GM12878 (cell line): ENCODE data around the gene FANCM. TPM values are rescaled to one million over a fixed set of nuclear protein-coding genes. Genes with fewer than 3 reads are reported as not detected.
A peak's percentile ranks its signal among the peaks of the same experiment; 100 is the strongest.

Experiments
- ATAC-seq: fragments of 200-7000 bp; cut with Tn5 transposase; 3 replicates; pipeline ENCODE4 v1.9.1; 2020; ENCODE audit warnings: mild to moderate bottlenecking, moderate library complexity
- BruUV-seq: library from RNA; stranded (reverse); fragments of 400-500 nt; replicated peaks from 2 replicates; lab custom pipeline; 2021; lab: Mats Ljungman, UMichigan
- CTCF ChIA-PET: fragments of 300-600 bp; sonication (Branson Sonifier 250); formaldehyde crosslinking; extraction: SDS; loops from one replicate; lab custom pipeline; 2021; ENCODE audit warnings: inconsistent platforms; lab: Yijun Ruan, JAX
- POLR2A ChIA-PET: fragments of 350-600 bp; formaldehyde crosslinking; extraction: SDS; loops from one replicate; lab custom pipeline; 2021; ENCODE audit warnings: inconsistent platforms; lab: Charles Lee
- RAD21 ChIA-PET: fragments of 300-600 bp; sonication (Branson Sonifier 250); formaldehyde crosslinking; loops from one replicate; lab custom pipeline; 2023; ENCODE audit warnings: antibody characterized with exemption; ENCODE audit not compliant: unreplicated experiment; lab: Charles Lee
- SMC1A ChIA-PET: fragments of 300-600 bp; sonication (Branson Sonifier 250); formaldehyde crosslinking; loops from one replicate; lab custom pipeline; 2023; ENCODE audit not compliant: unreplicated experiment, uncharacterized antibody; lab: Charles Lee
- DNase-seq: peaks from one replicate; pipeline ENCODE4 v3.0.0-alpha.2; 2011; ENCODE audit warnings: low read depth, low spot score
- FAIRE-seq: peaks from 3 replicates; lab custom pipeline; 2011; peaks lifted over from hg19 to GRCh38; lab: Jason Lieb, UNC
- H2AFZ ChIP-seq: 2 replicates; pipeline ENCODE4 v1.6.0; 2011; ENCODE audit warnings: low read depth, low read length, control low read depth; ENCODE audit not compliant: control insufficient read depth
- H3K27ac ChIP-seq: 2 replicates; pipeline ENCODE4 v1.5.1; 2011; ENCODE audit warnings: control low read depth; ENCODE audit not compliant: control insufficient read depth, insufficient read depth
- H3K27me3 ChIP-seq, 2 experiments: replicated peaks in 1 of 2; 2 replicates each; pipeline versions ENCODE4 v1.6.0 to v1.6.1; 2011; ENCODE audit warnings: low read length in 1 of 2; ENCODE audit not compliant: control insufficient read depth in 2 of 2, insufficient read depth in 2 of 2
- H3K36me3 ChIP-seq, 2 experiments: 2 replicates each; pipeline ENCODE4 v1.5.1; 2011; ENCODE audit warnings: low read length in 1 of 2; ENCODE audit not compliant: control insufficient read depth in 2 of 2, insufficient read depth in 2 of 2
- H3K4me1 ChIP-seq: 2 replicates; pipeline ENCODE4 v1.6.1; 2011; ENCODE audit warnings: mild to moderate bottlenecking, low read length, moderate library complexity, mixed read lengths; ENCODE audit not compliant: control insufficient read depth, insufficient read depth
- H3K4me2 ChIP-seq: 2 replicates; pipeline ENCODE4 v1.6.0; 2011; ENCODE audit warnings: control low read depth; ENCODE audit not compliant: control insufficient read depth, insufficient read depth
- H3K4me3 ChIP-seq: fragments of 200-600 bp; sonication (generic); 2 replicates; pipeline ENCODE4 v1.5.1; 2016
- H3K79me2 ChIP-seq: 2 replicates; pipeline ENCODE4 v1.6.0; 2011; ENCODE audit warnings: low read length; ENCODE audit not compliant: control insufficient read depth, insufficient read depth
- H3K9ac ChIP-seq: 2 replicates; pipeline ENCODE4 v1.8.0; 2011; ENCODE audit warnings: low read length, control low read depth, mixed read lengths; ENCODE audit not compliant: control insufficient read depth, insufficient read depth
- H3K9me3 ChIP-seq: replicated peaks from 3 replicates; pipeline ENCODE4 v1.5.1; 2011; ENCODE audit warnings: mild to moderate bottlenecking, low read length; ENCODE audit not compliant: control insufficient read depth, insufficient read depth
- H4K20me1 ChIP-seq: 2 replicates; pipeline ENCODE4 v1.6.0; 2011; ENCODE audit not compliant: control insufficient read depth, insufficient read depth
- BMI1 ChIP-seq: fragments of 450-650 bp; IDR thresholded peaks from 2 replicates; pipeline ENCODE4 v1.6.1; 2016; ENCODE audit warnings: mild to moderate bottlenecking, moderate library complexity, borderline replicate concordance
- BRCA1 ChIP-seq: IDR thresholded peaks from 2 replicates; pipeline ENCODE4 v1.6.1; 2011; ENCODE audit warnings: low read depth, low read length, improper control_type of control experiment
- KLF5 ChIP-seq: fragments of 450-650 bp; IDR thresholded peaks from 2 replicates; pipeline ENCODE4 v1.6.1; 2014; ENCODE audit warnings: mild to moderate bottlenecking; ENCODE audit not compliant: partially characterized antibody
- MXI1 ChIP-seq: fragments of 150-350 bp; IDR thresholded peaks from 2 replicates; pipeline ENCODE4 v1.6.1; 2011; ENCODE audit warnings: low read depth, mild to moderate bottlenecking, inconsistent platforms, low read length, improper control_type of control experiment
- MYC ChIP-seq: IDR thresholded peaks from 2 replicates; pipeline ENCODE4 v1.6.1; 2011; ENCODE audit warnings: mild to moderate bottlenecking, low read length, moderate library complexity, inconsistent platforms; ENCODE audit not compliant: insufficient read depth, insufficient replicate concordance, insufficient read length, severe bottlenecking
- NR2C1 ChIP-seq: fragments of 450-650 bp; IDR thresholded peaks from 2 replicates; pipeline ENCODE4 v1.6.1; 2017; ENCODE audit warnings: antibody characterized with exemption, mild to moderate bottlenecking, moderate library complexity
- NR2C2 ChIP-seq: IDR thresholded peaks from 2 replicates; pipeline ENCODE4 v1.6.1; 2011; ENCODE audit warnings: borderline replicate concordance, low read depth; ENCODE audit not compliant: control insufficient read depth, insufficient read length
- NRF1 ChIP-seq: conservative IDR thresholded peaks from 2 replicates; pipeline ENCODE4 v1.6.1; 2011; ENCODE audit warnings: mild to moderate bottlenecking, low read depth, low read length, improper control_type of control experiment
- RB1 ChIP-seq: fragments of 450-650 bp; formaldehyde crosslinking; IDR thresholded peaks from 2 replicates; pipeline ENCODE4 v1.6.1; 2017; ENCODE audit warnings: mild to moderate bottlenecking, borderline replicate concordance
- RUNX3 ChIP-seq: IDR thresholded peaks from 2 replicates; pipeline ENCODE4 v1.6.1; 2012; ENCODE audit warnings: low read length, inconsistent platforms
- SP1 ChIP-seq: IDR thresholded peaks from one replicate; pipeline ENCODE4 v1.6.1; 2011; ENCODE audit warnings: low read depth, low read length
- YBX1 ChIP-seq: fragments of 450-650 bp; IDR thresholded peaks from 2 replicates; pipeline ENCODE4 v1.6.1; 2016; ENCODE audit warnings: antibody characterized with exemption
- YY1 ChIP-seq: IDR thresholded peaks from 2 replicates; pipeline ENCODE4 v1.6.1; 2011; ENCODE audit warnings: low read depth, mild to moderate bottlenecking, low read length
- ZNF384 ChIP-seq: IDR thresholded peaks from 2 replicates; pipeline ENCODE4 v1.6.1; 2012; ENCODE audit warnings: low read depth, mild to moderate bottlenecking, low read length, improper control_type of control experiment, borderline replicate concordance
- ZNF622 ChIP-seq: fragments of 450-650 bp; IDR thresholded peaks from 2 replicates; pipeline ENCODE4 v1.6.1; 2017; ENCODE audit warnings: mild to moderate bottlenecking, inconsistent platforms
- WGBS: methylation state at CpG from one replicate; pipeline ENCODE4 v1.1.6; 2016; ENCODE audit warnings: low lambda C conversion rate; ENCODE audit not compliant: insufficient replicate concordance, insufficient coverage; ENCODE audit errors: missing lambda C conversion rate; 5-methylcytosine and 5-hydroxymethylcytosine counted together
- in situ Hi-C: fragments of 300-500 bp; cut with MboI; formaldehyde crosslinking; loops from 9 replicates; pipeline ENCODE4 v1.14.3; 2018; ENCODE audit warnings: mixed read lengths
- intact Hi-C: fragments of 100-400 bp; cut with micrococcal nuclease; formaldehyde crosslinking; loops from one replicate; pipeline ENCODE4 v1.14.2; 2022; ENCODE audit not compliant: unreplicated experiment
- polyA plus RNA-seq, 11 experiments: library from polyadenylated mRNA; depleted of rRNA in 4 of 11; unstranded in 6 of 11; stranded (reverse) in 5 of 11; fragments of >200 nt; fragmentation: Nextera tagmentation in 4 of 11; fragmentation: Illumina TruSeq in 1 of 11; extraction: Ambion mirVana in 4 of 11; extraction: Trizol in 1 of 11; gene quantifications; 1 replicate in 1 of 11; 2 replicates in 10 of 11; pipeline versions ENCODE4 v1.2.1 to v1.2.3, GENCODE V29; 2011 to 2016; ENCODE audit warnings: inconsistent platforms in 2 of 11, missing spikeins in 2 of 11, low read depth in 1 of 11
- total RNA-seq, 4 experiments: library from RNA; depleted of rRNA in 3 of 4; stranded (reverse); fragments of >200 nt in 3 of 4; fragmentation: Illumina TruSeq in 1 of 4; extraction: Trizol in 1 of 4; gene quantifications; 2 replicates each; pipeline versions ENCODE4 v1.2.1 to v1.2.3, GENCODE V29; 2013 to 2021
- TF ChIP-seq, protein P1 (sequence below): IDR thresholded peaks from 2 replicates; pipeline ENCODE4 v1.6.1; 2012; ENCODE audit warnings: low read depth, low read length, improper control_type of control experiment

FANCM gene
- total and polyA plus RNA-seq, 10 of the 15 experiments (the other 5 are each of a cell fraction or from before 2014, with no cell fraction given), result 6.4 to 17.6 (median 10.6) TPM

DNA sequence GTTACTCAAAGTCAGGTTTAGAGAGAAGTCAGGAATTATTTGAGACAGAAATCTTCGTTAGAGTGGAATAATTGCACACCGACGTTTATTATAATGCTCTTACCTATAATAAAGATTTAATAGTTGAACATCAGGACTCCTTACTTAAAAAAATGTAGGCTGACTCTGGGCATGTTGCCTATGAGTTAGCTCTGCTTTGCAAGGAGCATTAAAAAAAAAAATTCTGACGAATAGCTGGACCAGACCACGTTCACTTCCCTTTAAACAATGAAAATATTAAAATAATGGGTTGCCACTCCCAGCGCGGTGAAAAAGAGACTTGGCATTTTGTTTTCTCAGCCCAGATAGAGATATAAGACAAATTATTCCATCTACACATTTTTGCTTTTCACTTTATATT, 574 bp upstream of the FANCM start:
- H4K20me1 ChIP-seq, result no peaks in the 10 kb centered on the region
- no TSS peak for BruUV-seq
- FAIRE-seq (no peak), DNase-seq (no peak), ATAC-seq (no peak)
- ChIA-PET RAD21 (interaction anchor here (1.0 to 2.6 kb wide), 5 partner anchors 50 to 222 kb away, joined by 3 to 8 read pairs (median 3); partner anchors contain the start of gene MIS18BP1), POLR2A (interaction anchor here (1.1 to 2.5 kb wide), 5 partner anchors 10 to 172 kb away, joined by 3 to 12 read pairs (median 4); no protein-coding TSS in a partner anchor), CTCF (interaction anchor here (1.1 to 2.6 kb wide), 4 partner anchors 135 to 223 kb away, joined by 3 to 13 read pairs (median 3); partner anchors contain the start of genes KLHL28 and TOGARAM1), SMC1A (interaction anchor here (0.6 to 1.6 kb wide), 6 partner anchors 36 to 289 kb away, joined by 3 to 5 read pairs (median 3); partner anchors contain the start of genes KLHL28 and TOGARAM1)
- intact Hi-C loops, result loop anchor here (1.0 to 2.0 kb wide), 2 partner anchors 118 to 238 kb away; partner anchors contain the start of gene MIS18BP1
- in situ Hi-C loops, result loop anchor here (5.0 kb wide), 1 partner anchor 173 kb away; the partner anchor contains the start of genes KLHL28 and TOGARAM1
- H3K27me3 ChIP-seq, result no peaks in the 10 kb centered on the region
- TF ChIP-seq YBX1, result no peak
- TF ChIP-seq RUNX3, result no peak
- no peak for TF ChIP-seq BRCA1
- TF ChIP-seq ZNF384, result 0 out of 2 replicates have a peak, but pooled peaks have one; percentile 9
- 0 out of 4 replicates have a peak, but pooled peaks cover 0 to 3% of the 10 kb centered on the region in 2 experiments for H3K36me3 ChIP-seq
- no peaks in the 10 kb centered on the region for H3K9me3 ChIP-seq
- H3K79me2 ChIP-seq, result peaks cover 69% of the 10 kb centered on the region
- peak overlapping the region; percentile 86 for H3K9ac ChIP-seq
- peak overlapping the region; percentile 74 for H3K4me3 ChIP-seq
- H3K4me1 ChIP-seq, result peaks cover 4% of the 10 kb centered on the region
- under 1% methylated on average over 7 of the region's 7 CpGs for WGBS
- peak overlapping the region; percentile 77 for H3K4me2 ChIP-seq
- H2AFZ ChIP-seq, result peak overlapping the region; percentile 64
- peak overlapping the region; percentile 77 for H3K27ac ChIP-seq

DNA sequence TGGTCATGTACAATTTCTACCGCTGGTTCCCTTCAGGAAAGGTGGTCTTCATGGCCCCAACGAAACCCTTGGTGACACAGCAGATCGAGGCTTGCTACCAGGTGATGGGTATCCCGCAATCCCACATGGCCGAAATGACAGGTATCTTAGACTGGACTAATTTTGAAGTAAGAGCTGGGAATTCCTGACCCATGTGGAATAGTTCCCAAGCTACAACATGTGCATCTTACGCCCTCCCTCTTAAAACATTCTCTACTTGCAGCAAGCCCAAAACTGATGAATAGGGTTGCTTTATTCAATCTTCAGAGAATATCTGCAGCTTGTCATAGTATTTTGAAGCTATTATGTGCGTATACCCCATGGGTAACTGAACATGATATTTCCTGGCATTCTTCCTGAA, 669 bp downstream of the FANCM start:
- WGBS, result 0% methylated on average over 7 of the region's 7 CpGs
- peak overlapping the region; percentile 90 for H3K4me2 ChIP-seq
- DNase-seq (no peak), ATAC-seq (no peak), FAIRE-seq (no peak)
- H3K9ac ChIP-seq, result peak overlapping the region; percentile 86
- H4K20me1 ChIP-seq, result no peaks in the 10 kb centered on the region
- H3K36me3 ChIP-seq, result no peaks in the 10 kb centered on the region
- intact Hi-C loops (no loop called here), in situ Hi-C loops (loop anchor here (5.0 kb wide), 1 partner anchor 174 kb away; the partner anchor contains the start of genes KLHL28 and TOGARAM1)
- ChIA-PET CTCF (interaction anchor here (0.8 to 2.6 kb wide), 6 partner anchors 9 to 222 kb away, joined by 3 to 13 read pairs (median 3); partner anchors contain the start of genes KLHL28 and TOGARAM1), RAD21 (interaction anchor here (0.7 to 2.1 kb wide), 6 partner anchors 13 to 187 kb away, joined by 3 to 8 read pairs (median 3); partner anchors contain the start of genes KLHL28 and TOGARAM1), SMC1A (interaction anchor here (1.0 to 1.9 kb wide), 10 partner anchors 8 to 176 kb away, joined by 3 to 11 read pairs (median 3); partner anchors contain the start of genes KLHL28, PRPF39 and TOGARAM1), POLR2A (interaction anchor here (1.0 to 2.5 kb wide), 5 partner anchors 9 to 174 kb away, joined by 3 to 12 read pairs (median 6); partner anchors contain the start of genes KLHL28, MIS18BP1 and TOGARAM1)
- H3K9me3 ChIP-seq, result no peaks in the 10 kb centered on the region
- H3K4me1 ChIP-seq, result peaks cover 4% of the 10 kb centered on the region
- H3K4me3 ChIP-seq, result peak overlapping the region; percentile 97
- peaks cover 76% of the 10 kb centered on the region for H3K79me2 ChIP-seq
- no TSS peak for BruUV-seq
- H3K27ac ChIP-seq, result peak overlapping the region; percentile 74
- peak overlapping the region; percentile 97 for H2AFZ ChIP-seq
- no peaks in the 10 kb centered on the region for H3K27me3 ChIP-seq
- TF ChIP-seq NR2C2 (no peak), MXI1 (no peak), KLF5 (no peak), ZNF622 (no peak), NR2C1 (no peak), YY1 (no peak), SP1 (no peak), BMI1 (no peak), NRF1 (no peak), RB1 (no peak), MYC (no peak)
- TF ChIP-seq, protein P1, sequence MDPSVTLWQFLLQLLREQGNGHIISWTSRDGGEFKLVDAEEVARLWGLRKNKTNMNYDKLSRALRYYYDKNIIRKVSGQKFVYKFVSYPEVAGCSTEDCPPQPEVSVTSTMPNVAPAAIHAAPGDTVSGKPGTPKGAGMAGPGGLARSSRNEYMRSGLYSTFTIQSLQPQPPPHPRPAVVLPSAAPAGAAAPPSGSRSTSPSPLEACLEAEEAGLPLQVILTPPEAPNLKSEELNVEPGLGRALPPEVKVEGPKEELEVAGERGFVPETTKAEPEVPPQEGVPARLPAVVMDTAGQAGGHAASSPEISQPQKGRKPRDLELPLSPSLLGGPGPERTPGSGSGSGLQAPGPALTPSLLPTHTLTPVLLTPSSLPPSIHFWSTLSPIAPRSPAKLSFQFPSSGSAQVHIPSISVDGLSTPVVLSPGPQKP, result no peak
